GM21723 (cell line): ENCODE data around the gene B4GALT2.

Experiments used
- ATAC-seq: cut with Tn5 transposase; IDR thresholded peaks from one replicate; pipeline ENCODE4 v1.9.1; 2021; ENCODE audit warnings: mild to moderate bottlenecking, moderate library complexity; ENCODE audit not compliant: unreplicated experiment

The B4GALT2 gene

GRCh38 chr1:44000122-44000665 is 21.2 kb downstream of the B4GALT2 start:
- no peak for ATAC-seq

- ATAC-seq: no peak
Measured at GRCh38 chr1:44002165-44002564, 23.2 kb downstream of the B4GALT2 start.

GRCh38 chr1:44002606-44003157 is 23.7 kb downstream of the B4GALT2 start:
- no peak for ATAC-seq

GRCh38 chr1:44008259-44008658 is 29.2 kb downstream of the B4GALT2 start:
- no peak for ATAC-seq

GRCh38 chr1:44010935-44011471 is 32.0 kb downstream of the B4GALT2 start:
- no peak for ATAC-seq

- ATAC-seq: no peak
Measured at GRCh38 chr1:44012404-44012803, 33.4 kb downstream of the B4GALT2 start.

- ATAC-seq: no peak
Measured at GRCh38 chr1:44012941-44013609, 34.1 kb downstream of the B4GALT2 start.

GRCh38 chr1:44013949-44014348 is 34.9 kb downstream of the B4GALT2 start:
- ATAC-seq: no peak

- no peak for ATAC-seq
Measured at GRCh38 chr1:44014365-44015104, 35.5 kb downstream of the B4GALT2 start.

- ATAC-seq: no peak
Measured at GRCh38 chr1:44015206-44015605, 36.2 kb downstream of the B4GALT2 start.

- no peak for ATAC-seq
Measured at GRCh38 chr1:44016041-44016889, 37.3 kb downstream of the B4GALT2 start.

- no peak for ATAC-seq
Measured at GRCh38 chr1:44016890-44017400, 37.9 kb downstream of the B4GALT2 start.

- no peak for ATAC-seq
Measured at GRCh38 chr1:44019466-44019948, 40.5 kb downstream of the B4GALT2 start.

- no peak for ATAC-seq
Measured at GRCh38 chr1:44020464-44020863, 41.5 kb downstream of the B4GALT2 start.

- ATAC-seq: no peak
Measured at GRCh38 chr1:44021156-44021555, 42.1 kb downstream of the B4GALT2 start.

GRCh38 chr1:44021581-44022321 is 42.7 kb downstream of the B4GALT2 start:
- ATAC-seq: no peak

- ATAC-seq: no peak
Measured at GRCh38 chr1:44024031-44024902, 45.3 kb downstream of the B4GALT2 start.

- no peak for ATAC-seq
Measured at GRCh38 chr1:44024903-44025525, 46.0 kb downstream of the B4GALT2 start.
